Smooth muscle cell (in vitro differentiated cells): ENCODE data around the gene APBB2. TPM values are rescaled to one million over a fixed set of nuclear protein-coding genes. Genes with fewer than 3 reads are reported as not detected.

ENCODE experiments used
- DNase-seq: peaks from one replicate; lab custom pipeline; 2025; ENCODE audit not compliant: unreplicated experiment; lab: John Stamatoyannopoulos, UW
- H2AFZ ChIP-seq: fragments of 200-600 bp; sonication (generic); 2 replicates; pipeline ENCODE4 v1.6.0; 2016; ENCODE audit warnings: antibody characterized with exemption, low read depth, mild to moderate bottlenecking
- H3F3A ChIP-seq: fragments of 200-600 bp; sonication (generic); 2 replicates; pipeline ENCODE4 v1.6.0; 2017; ENCODE audit warnings: antibody characterized with exemption, low read depth
- H3K27ac ChIP-seq: fragments of 200-600 bp; sonication (generic); 2 replicates; pipeline ENCODE4 v1.5.1; 2016; ENCODE audit warnings: low read depth, mild to moderate bottlenecking
- H3K27me3 ChIP-seq: fragments of 200-600 bp; sonication (generic); 2 replicates; pipeline ENCODE4 v1.6.1; 2016; ENCODE audit warnings: low read depth, mild to moderate bottlenecking
- H3K36me3 ChIP-seq: fragments of 200-600 bp; sonication (generic); 2 replicates; pipeline ENCODE4 v1.5.1; 2016; ENCODE audit warnings: low read depth
- H3K4me1 ChIP-seq: fragments of 200-600 bp; sonication (generic); 2 replicates; pipeline ENCODE4 v1.5.1; 2016; ENCODE audit warnings: low read depth
- H3K4me2 ChIP-seq: fragments of 200-600 bp; sonication (generic); 2 replicates; pipeline ENCODE4 v1.6.0; 2016; ENCODE audit warnings: mild to moderate bottlenecking
- H3K4me3 ChIP-seq: fragments of 200-600 bp; sonication (generic); 2 replicates; pipeline ENCODE4 v1.5.1; 2016; ENCODE audit warnings: mild to moderate bottlenecking
- H3K79me2 ChIP-seq: fragments of 200-600 bp; sonication (generic); 2 replicates; pipeline ENCODE4 v1.6.0; 2016; ENCODE audit warnings: low read depth, mild to moderate bottlenecking
- H3K9ac ChIP-seq: fragments of 200-600 bp; sonication (generic); 2 replicates; pipeline ENCODE4 v1.6.0; 2016; ENCODE audit warnings: low read depth
- H3K9me3 ChIP-seq: fragments of 200-600 bp; sonication (generic); replicated peaks from 2 replicates; pipeline ENCODE4 v1.5.1; 2016; ENCODE audit warnings: low read depth
- H4K20me1 ChIP-seq: fragments of 200-600 bp; sonication (generic); 2 replicates; pipeline ENCODE4 v1.6.0; 2016; ENCODE audit warnings: low read depth
- WGBS: methylation state at CpG from one replicate; pipeline ENCODE4 v1.1.7; 2016; ENCODE audit warnings: low lambda C conversion rate; 5-methylcytosine and 5-hydroxymethylcytosine counted together
- polyA plus RNA-seq: library from polyadenylated mRNA; unstranded; fragments of >200 nt; fragmentation: Nextera tagmentation; extraction: Ambion mirVana; gene quantifications from 2 replicates; pipeline ENCODE4 v1.2.1, GENCODE V29; 2016
- total RNA-seq: library from RNA; depleted of rRNA; stranded (reverse); fragments of >200 nt; gene quantifications from 2 replicates; pipeline ENCODE4 v1.2.3, GENCODE V29; 2014
- TF ChIP-seq, protein P1 (sequence below): fragments of 200-600 bp; sonication (generic); IDR thresholded peaks from 2 replicates; pipeline ENCODE4 v1.5.1; 2017; ENCODE audit warnings: borderline replicate concordance, mild to moderate bottlenecking, antibody characterized with exemption; ENCODE audit not compliant: insufficient read depth, poor library complexity, severe bottlenecking

APBB2 gene
- total and polyA plus RNA-seq, 2 experiments from 2014 or later: 22.1 to 60.9 TPM

DNA sequence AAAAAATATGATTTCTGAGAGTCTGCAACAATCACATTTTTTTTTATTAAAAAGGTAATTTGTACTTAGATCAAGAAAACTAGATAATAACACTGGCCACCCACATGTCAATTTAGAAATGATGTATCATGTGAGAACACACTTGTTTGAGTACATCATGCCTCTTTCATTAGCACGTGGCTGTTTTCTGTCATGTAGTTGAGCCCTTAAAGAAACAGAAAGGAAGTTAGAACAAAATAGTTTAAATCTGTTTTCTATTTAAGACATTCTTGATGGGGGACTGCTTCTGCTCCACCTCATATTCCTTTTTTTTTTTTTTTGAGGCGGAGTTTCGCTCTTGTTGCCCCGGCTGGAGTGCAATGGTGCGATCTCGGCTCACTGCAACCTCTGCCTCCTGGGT is 257.1 kb downstream of the APBB2 start:
- no peak overlapping the region for H3K4me2 ChIP-seq

DNA sequence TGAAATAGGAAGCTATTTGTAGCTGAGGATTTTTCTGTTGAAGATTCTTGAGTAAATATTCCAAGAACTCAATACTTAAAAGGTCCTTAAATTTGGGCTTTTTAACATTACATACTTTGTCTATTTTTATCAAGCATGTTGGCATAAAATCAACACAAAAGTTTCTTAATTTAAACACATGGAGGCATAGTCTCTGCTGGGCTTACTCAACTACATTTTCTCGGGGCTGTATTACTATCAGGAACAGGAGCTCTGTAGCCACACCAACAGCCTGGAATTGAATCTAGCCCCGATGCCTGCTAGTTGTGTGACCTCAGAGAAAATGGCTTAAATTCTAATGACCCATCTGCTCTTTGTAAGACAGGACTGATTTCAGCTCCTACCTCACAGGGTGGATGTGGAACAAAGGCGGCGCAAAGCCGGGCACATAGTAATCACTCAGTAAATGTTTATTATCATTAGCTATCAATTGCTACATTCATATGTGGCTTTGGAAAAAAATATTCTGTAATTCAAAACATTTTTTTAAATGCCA is 257.6 kb downstream of the APBB2 start:
- no peak for DNase-seq
- Histone ChIP-seq H3K9ac (no peak overlapping the region), H3K27me3 (no peaks in the 10 kb centered on the region), H3K4me2 (no peak overlapping the region), H4K20me1 (peaks cover 13% of the 10 kb centered on the region), H3K27ac (no peak overlapping the region), H3F3A (no peaks in the 10 kb centered on the region), H3K4me3 (no peak overlapping the region), H3K79me2 (peaks cover 6% of the 10 kb centered on the region), H3K4me1 (peaks cover 2% of the 10 kb centered on the region), H3K9me3 (no peaks in the 10 kb centered on the region), H2AFZ (no peak overlapping the region), H3K36me3 (no peaks in the 10 kb centered on the region)
- WGBS: 77% methylated on average over 5 of the region's 5 CpGs
- TF ChIP-seq, protein P1, sequence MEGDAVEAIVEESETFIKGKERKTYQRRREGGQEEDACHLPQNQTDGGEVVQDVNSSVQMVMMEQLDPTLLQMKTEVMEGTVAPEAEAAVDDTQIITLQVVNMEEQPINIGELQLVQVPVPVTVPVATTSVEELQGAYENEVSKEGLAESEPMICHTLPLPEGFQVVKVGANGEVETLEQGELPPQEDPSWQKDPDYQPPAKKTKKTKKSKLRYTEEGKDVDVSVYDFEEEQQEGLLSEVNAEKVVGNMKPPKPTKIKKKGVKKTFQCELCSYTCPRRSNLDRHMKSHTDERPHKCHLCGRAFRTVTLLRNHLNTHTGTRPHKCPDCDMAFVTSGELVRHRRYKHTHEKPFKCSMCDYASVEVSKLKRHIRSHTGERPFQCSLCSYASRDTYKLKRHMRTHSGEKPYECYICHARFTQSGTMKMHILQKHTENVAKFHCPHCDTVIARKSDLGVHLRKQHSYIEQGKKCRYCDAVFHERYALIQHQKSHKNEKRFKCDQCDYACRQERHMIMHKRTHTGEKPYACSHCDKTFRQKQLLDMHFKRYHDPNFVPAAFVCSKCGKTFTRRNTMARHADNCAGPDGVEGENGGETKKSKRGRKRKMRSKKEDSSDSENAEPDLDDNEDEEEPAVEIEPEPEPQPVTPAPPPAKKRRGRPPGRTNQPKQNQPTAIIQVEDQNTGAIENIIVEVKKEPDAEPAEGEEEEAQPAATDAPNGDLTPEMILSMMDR: no peak

More for the DNA sequence above, 257.1 kb downstream of the APBB2 start:
- Histone ChIP-seq H3K27me3 (no peaks in the 10 kb centered on the region), H3K4me1 (peaks cover 7% of the 10 kb centered on the region), H3K4me3 (no peak overlapping the region), H3F3A (no peaks in the 10 kb centered on the region), H3K9ac (no peak overlapping the region), H3K36me3 (no peaks in the 10 kb centered on the region), H4K20me1 (peaks cover 13% of the 10 kb centered on the region), H2AFZ (no peak overlapping the region), H3K79me2 (peaks cover 6% of the 10 kb centered on the region), H3K9me3 (no peaks in the 10 kb centered on the region), H3K27ac (no peak overlapping the region)
- TF ChIP-seq, protein P1: no peak
- DNase-seq: no peak
- WGBS: 87% methylated on average over 6 of the region's 6 CpGs

DNA sequence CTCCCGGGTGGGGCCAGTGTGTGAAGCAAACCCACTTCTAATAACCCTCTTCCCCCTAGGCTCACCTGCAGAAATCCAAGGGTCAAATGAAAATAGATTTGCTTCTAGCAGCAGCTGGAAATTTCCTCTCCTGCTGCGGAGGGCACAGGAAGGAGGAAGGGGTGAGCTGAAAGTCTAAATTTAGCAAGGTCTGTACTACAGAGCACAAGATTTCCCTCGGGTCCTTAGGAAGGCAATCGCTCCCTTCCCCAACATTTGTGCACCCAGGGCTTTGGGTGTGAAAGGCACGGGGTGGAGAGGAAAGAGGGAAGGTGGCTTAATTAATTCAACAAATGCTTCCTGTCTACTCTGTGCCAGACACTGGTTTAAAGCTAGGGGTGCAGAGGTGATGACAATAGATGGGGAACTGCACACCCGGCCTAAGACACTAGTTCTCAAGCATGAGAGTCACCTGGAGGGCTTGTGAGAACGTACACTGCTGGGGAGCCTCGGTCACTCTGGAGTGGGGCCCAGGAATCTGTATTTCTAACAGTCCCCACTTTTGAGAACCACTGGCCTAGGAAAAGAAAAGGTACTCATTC is 260.2 kb downstream of the APBB2 start:
- 92% methylated on average over 8 of the region's 8 CpGs for WGBS
- Histone ChIP-seq H3K36me3 (peaks cover 4% of the 10 kb centered on the region), H3K4me1 (no peaks in the 10 kb centered on the region), H3K4me2 (no peak overlapping the region), H3K79me2 (no peaks in the 10 kb centered on the region), H3K9ac (no peak overlapping the region), H3K4me3 (no peak overlapping the region), H3K9me3 (no peaks in the 10 kb centered on the region), H2AFZ (no peak overlapping the region), H3K27ac (no peak overlapping the region), H4K20me1 (peaks cover 15% of the 10 kb centered on the region), H3F3A (no peaks in the 10 kb centered on the region), H3K27me3 (no peaks in the 10 kb centered on the region)
- no peak for DNase-seq
- TF ChIP-seq, protein P1: no peak
